ENCODE data around the gene MEIS1.

Gene MEIS1

GRCh38 chr2:66580166-66581049 lies 145.5 kb downstream of the MEIS1 start:
- no peak for DNase-seq (ENCODE audit: low read depth in 2 of 2)

- no peak for DNase-seq (ENCODE audit: low read depth in 2 of 2)
Observed at GRCh38 chr2:66581339-66582103, 146.6 kb downstream of the MEIS1 start.

- no peak for DNase-seq (ENCODE audit: low read depth in 2 of 2)
Observed at GRCh38 chr2:66582104-66582986, 147.4 kb downstream of the MEIS1 start.

GRCh38 chr2:66582987-66583880 lies 148.3 kb downstream of the MEIS1 start:
- DNase-seq (ENCODE audit: low read depth in 2 of 2), result no peak

GRCh38 chr2:66583881-66584280 lies 149.0 kb downstream of the MEIS1 start:
- DNase-seq (ENCODE audit: low read depth in 2 of 2), result no peak

- DNase-seq (ENCODE audit: low read depth in 2 of 2), result no peak
Observed at GRCh38 chr2:66585587-66585986, 150.7 kb downstream of the MEIS1 start.

- no peak for DNase-seq (ENCODE audit: low read depth in 2 of 2)
Observed at GRCh38 chr2:66587216-66587615, 152.3 kb downstream of the MEIS1 start.

- DNase-seq (ENCODE audit: low read depth in 2 of 2), result no peak
Observed at GRCh38 chr2:66594001-66594400, 159.1 kb downstream of the MEIS1 start.

GRCh38 chr2:66595556-66595955 lies 160.6 kb downstream of the MEIS1 start:
- DNase-seq (ENCODE audit: low read depth in 2 of 2), result no peak

- DNase-seq (ENCODE audit: low read depth in 2 of 2), result no peak
Observed at GRCh38 chr2:66596256-66596655, 161.3 kb downstream of the MEIS1 start.

GRCh38 chr2:66601624-66602023 lies 166.7 kb downstream of the MEIS1 start:
- DNase-seq (ENCODE audit: low read depth in 2 of 2), result no peak

GRCh38 chr2:66602341-66602740 lies 167.4 kb downstream of the MEIS1 start:
- DNase-seq (ENCODE audit: low read depth in 2 of 2), result no peak

- DNase-seq (ENCODE audit: low read depth in 2 of 2), result no peak
Observed at GRCh38 chr2:66604326-66604725, 169.4 kb downstream of the MEIS1 start.

GRCh38 chr2:66604976-66605375 lies 170.1 kb downstream of the MEIS1 start:
- no peak for DNase-seq (ENCODE audit: low read depth in 2 of 2)

- DNase-seq (ENCODE audit: low read depth in 2 of 2), result no peak
Observed at GRCh38 chr2:66607152-66607551, 172.2 kb downstream of the MEIS1 start.

All from stimulated activated CD8-positive, alpha-beta memory T cell treated with anti-CD3 and anti-CD28 coated beads, Interleukin-7, amount 100 ng/mL, for 1 hour (primary cell).